GM12874 (cell line): ENCODE results near the gene MTCP1.
A peak's percentile ranks its signal among the peaks of the same experiment; 100 is the strongest.

Source experiments
- TF ChIP-seq, protein P1 (sequence below): IDR thresholded peaks from 2 replicates; pipeline ENCODE4 v1.5.1; 2011; ENCODE audit warnings: low read depth, mild to moderate bottlenecking, control low read depth, low read length, moderate library complexity; ENCODE audit not compliant: insufficient read depth

The MTCP1 gene

DNA sequence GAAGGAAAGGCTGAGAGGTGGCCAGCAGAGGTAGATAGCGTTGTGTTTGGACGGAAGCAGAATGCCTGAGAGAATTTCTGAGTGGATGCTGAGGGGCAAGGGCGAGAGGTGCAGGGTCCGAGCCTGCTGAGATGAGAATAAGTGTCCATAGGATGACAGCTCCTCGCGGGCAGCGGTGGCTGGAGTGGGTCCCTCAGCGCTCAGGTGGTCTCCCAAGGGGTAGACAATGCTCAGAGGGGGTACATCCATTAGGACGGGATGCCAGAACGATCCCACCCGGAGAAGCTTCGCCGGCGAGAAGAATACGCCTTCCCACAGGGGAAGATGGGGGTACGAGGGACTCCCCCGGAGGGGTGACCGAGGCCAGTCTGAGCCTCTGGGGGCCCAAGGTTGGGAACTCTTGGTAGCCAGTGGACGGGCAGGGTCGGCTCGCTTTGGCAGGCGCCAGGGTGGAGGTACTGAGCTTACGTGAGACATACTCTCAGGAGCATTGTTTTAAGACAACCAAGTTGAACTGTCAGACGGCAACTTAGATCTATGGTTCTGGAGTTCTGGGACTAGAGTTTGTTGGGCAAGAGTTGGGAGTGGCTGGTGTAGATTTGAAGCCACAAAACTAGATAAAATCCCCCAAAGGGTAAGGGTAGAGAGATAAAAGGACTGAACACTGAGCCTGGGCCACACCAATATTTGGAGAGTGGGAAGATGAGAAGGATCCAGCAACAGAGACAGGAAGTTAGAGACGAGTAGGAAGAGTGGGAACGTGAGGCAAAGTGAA, 16.2 kb upstream of the MTCP1 start:
- TF ChIP-seq, protein P1, sequence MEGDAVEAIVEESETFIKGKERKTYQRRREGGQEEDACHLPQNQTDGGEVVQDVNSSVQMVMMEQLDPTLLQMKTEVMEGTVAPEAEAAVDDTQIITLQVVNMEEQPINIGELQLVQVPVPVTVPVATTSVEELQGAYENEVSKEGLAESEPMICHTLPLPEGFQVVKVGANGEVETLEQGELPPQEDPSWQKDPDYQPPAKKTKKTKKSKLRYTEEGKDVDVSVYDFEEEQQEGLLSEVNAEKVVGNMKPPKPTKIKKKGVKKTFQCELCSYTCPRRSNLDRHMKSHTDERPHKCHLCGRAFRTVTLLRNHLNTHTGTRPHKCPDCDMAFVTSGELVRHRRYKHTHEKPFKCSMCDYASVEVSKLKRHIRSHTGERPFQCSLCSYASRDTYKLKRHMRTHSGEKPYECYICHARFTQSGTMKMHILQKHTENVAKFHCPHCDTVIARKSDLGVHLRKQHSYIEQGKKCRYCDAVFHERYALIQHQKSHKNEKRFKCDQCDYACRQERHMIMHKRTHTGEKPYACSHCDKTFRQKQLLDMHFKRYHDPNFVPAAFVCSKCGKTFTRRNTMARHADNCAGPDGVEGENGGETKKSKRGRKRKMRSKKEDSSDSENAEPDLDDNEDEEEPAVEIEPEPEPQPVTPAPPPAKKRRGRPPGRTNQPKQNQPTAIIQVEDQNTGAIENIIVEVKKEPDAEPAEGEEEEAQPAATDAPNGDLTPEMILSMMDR = no peak

DNA sequence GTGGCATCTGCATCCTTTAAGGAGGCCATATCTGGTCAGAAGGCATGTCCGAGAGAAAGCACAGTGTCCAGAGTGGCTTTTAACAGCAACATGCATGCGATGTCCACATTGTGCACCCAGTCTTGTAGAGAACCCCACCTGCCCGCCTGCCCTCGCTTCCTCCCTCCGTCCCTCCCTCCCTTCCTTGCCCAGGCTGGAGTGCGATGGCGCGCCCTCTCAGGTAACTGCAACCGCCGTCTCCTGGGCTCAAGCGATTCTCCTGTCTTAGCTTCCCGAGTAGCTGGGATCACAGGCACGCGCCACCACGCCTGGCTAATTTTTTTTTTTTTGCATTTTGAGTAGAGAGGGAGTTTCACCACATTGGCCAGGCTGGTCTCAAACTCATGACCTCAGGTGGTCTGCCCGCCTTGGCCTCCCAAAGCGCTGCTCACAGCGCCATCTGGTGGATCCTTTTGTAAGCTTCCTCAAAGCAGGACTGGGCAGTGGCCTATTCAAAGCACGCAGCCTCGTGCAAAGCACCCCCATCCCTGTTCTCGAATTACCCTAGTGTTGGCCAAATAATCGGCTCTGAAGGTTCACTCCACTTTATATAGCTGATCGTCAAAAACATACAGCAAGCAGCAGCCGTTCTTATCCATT, 15.4 kb upstream of the MTCP1 start:
- TF ChIP-seq, protein P1 = peak; percentile 43

DNA sequence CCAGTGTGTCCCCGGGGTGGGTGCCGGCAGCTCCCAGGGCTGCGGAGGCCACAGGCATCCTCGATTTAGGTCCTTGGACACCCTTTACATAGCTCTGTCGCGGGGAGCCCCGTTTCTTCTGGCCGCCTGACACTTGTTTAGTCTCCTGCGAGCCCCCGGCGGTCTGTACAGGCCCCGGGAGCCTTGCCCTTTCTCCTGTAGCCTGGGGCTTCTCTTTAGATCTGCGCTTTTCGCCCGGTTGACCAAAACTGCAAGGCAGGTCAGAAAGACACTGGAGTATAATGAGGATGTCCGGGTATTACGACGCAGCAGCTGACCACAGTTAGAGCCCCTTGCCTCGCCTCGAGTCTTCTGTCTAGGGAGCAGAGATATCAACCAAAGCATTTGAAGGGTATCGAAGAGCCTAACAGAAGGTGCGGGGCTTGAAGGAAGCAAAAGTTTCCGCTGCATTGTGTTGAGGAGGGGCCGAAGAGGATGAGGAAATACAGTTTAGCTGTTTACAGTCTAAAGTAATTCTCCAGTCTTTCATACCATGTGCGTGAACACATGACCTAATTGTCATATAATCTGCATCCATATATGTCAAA, 851 bp upstream of the MTCP1 start:
- TF ChIP-seq, protein P1 = no peak

DNA sequence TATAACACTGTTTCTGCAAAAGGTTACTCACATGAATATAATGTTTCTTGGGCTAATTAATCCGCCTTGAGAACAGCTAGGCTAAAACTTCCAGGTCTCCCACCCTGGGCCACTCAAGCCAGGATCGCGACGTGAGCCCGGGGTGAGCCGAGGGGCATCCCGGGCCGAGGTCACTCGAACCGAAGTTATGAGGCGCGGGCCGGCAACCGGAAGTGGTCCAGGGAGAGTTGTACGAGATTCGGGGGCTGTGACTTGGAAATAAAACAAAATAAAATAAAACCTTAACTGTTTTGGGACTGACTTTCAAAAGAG, 317 bp downstream of the MTCP1 start:
- TF ChIP-seq, protein P1 = no peak

DNA sequence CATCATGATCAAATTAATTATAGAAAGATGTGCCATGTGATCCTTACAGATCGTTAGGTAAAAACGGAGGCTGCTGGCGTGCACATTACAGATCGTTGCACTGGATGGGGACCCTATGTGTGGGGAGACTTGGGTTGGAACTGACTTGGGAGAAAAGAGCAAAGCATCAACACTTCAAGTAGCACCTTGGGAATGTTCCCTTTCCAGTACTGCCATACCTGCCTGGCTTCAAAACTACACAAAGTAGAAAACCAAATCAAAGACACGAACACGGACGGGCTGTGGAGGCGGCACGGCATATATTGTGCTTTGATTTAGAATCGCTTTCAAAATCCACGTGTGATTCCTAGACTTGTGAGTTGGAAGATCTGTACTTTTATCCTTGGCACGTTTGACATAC, 898 bp downstream of the MTCP1 start:
- TF ChIP-seq, protein P1 = no peak

DNA sequence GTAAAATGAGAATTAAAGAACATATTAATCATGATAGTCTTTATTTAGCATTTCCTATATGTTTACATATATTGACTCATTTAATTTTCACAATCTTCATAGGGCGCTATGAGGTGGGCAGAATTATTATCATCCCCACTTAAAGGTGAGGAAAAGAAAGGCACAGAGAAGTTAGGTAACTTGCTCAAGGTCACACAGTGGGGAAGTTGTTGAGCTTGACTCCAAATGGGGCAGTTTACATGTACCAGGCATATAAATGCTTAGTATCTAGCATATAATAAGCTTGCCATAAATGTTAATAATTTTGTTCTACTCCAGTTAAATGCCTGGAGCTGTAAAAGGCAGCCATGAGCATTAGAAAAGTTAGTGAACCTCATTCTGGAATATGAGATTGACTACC, 1.5 kb downstream of the MTCP1 start:
- TF ChIP-seq, protein P1 = no peak

DNA sequence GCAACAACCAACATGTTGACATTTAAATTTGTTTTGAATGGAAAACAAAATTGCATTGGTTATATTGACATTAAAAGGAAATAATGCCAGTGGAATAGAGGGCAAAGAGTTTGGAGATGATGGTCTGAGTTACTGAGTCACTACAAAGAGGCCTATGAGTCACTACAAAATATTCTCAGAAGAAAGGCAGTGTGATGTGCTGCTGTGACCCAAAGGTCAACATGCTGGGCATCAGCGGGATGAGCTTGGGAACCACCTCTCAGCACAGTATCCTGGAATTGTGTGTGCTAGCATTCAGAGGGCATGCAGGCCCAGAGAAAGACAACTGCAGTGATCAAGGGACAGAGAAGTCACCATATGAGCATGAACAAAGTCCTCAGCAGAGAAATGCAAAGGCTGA, 2.8 kb downstream of the MTCP1 start:
- TF ChIP-seq, protein P1 = no peak
